GM12878 (cell line): ENCODE results near the gene SNRNP25. TPM values are rescaled to one million over a fixed set of nuclear protein-coding genes. Genes with fewer than 3 reads are reported as not detected.

Source experiments
- ATAC-seq: fragments of 200-7000 bp; cut with Tn5 transposase; 3 replicates; pipeline ENCODE4 v1.9.1; 2020; ENCODE audit warnings: mild to moderate bottlenecking, moderate library complexity
- BruUV-seq: library from RNA; stranded (reverse); fragments of 400-500 nt; replicated peaks from 2 replicates; lab custom pipeline; 2021; lab: Mats Ljungman, UMichigan
- CTCF ChIA-PET: fragments of 300-600 bp; sonication (Branson Sonifier 250); formaldehyde crosslinking; extraction: SDS; loops from one replicate; lab custom pipeline; 2021; ENCODE audit warnings: inconsistent platforms; lab: Yijun Ruan, JAX
- POLR2A ChIA-PET: fragments of 350-600 bp; formaldehyde crosslinking; extraction: SDS; loops from one replicate; lab custom pipeline; 2021; ENCODE audit warnings: inconsistent platforms; lab: Charles Lee
- RAD21 ChIA-PET: fragments of 300-600 bp; sonication (Branson Sonifier 250); formaldehyde crosslinking; loops from one replicate; lab custom pipeline; 2023; ENCODE audit warnings: antibody characterized with exemption; ENCODE audit not compliant: unreplicated experiment; lab: Charles Lee
- SMC1A ChIA-PET: fragments of 300-600 bp; sonication (Branson Sonifier 250); formaldehyde crosslinking; loops from one replicate; lab custom pipeline; 2023; ENCODE audit not compliant: unreplicated experiment, uncharacterized antibody; lab: Charles Lee
- DNase-seq: peaks from one replicate; pipeline ENCODE4 v3.0.0-alpha.2; 2011; ENCODE audit warnings: low read depth, low spot score
- FAIRE-seq: peaks from 3 replicates; lab custom pipeline; 2011; peaks lifted over from hg19 to GRCh38; lab: Jason Lieb, UNC
- H2AFZ ChIP-seq: 2 replicates; pipeline ENCODE4 v1.6.0; 2011; ENCODE audit warnings: low read depth, low read length, control low read depth; ENCODE audit not compliant: control insufficient read depth
- H3K27ac ChIP-seq: 2 replicates; pipeline ENCODE4 v1.5.1; 2011; ENCODE audit warnings: control low read depth; ENCODE audit not compliant: control insufficient read depth, insufficient read depth
- H3K27me3 ChIP-seq, 2 experiments: replicated peaks in 1 of 2; 2 replicates each; pipeline versions ENCODE4 v1.6.0 to v1.6.1; 2011; ENCODE audit warnings: low read length in 1 of 2; ENCODE audit not compliant: control insufficient read depth in 2 of 2, insufficient read depth in 2 of 2
- H3K36me3 ChIP-seq, 2 experiments: 2 replicates each; pipeline ENCODE4 v1.5.1; 2011; ENCODE audit warnings: low read length in 1 of 2; ENCODE audit not compliant: control insufficient read depth in 2 of 2, insufficient read depth in 2 of 2
- H3K4me1 ChIP-seq: 2 replicates; pipeline ENCODE4 v1.6.1; 2011; ENCODE audit warnings: mild to moderate bottlenecking, low read length, moderate library complexity, mixed read lengths; ENCODE audit not compliant: control insufficient read depth, insufficient read depth
- H3K4me2 ChIP-seq: 2 replicates; pipeline ENCODE4 v1.6.0; 2011; ENCODE audit warnings: control low read depth; ENCODE audit not compliant: control insufficient read depth, insufficient read depth
- H3K4me3 ChIP-seq: fragments of 200-600 bp; sonication (generic); 2 replicates; pipeline ENCODE4 v1.5.1; 2016
- H3K79me2 ChIP-seq: 2 replicates; pipeline ENCODE4 v1.6.0; 2011; ENCODE audit warnings: low read length; ENCODE audit not compliant: control insufficient read depth, insufficient read depth
- H3K9ac ChIP-seq: 2 replicates; pipeline ENCODE4 v1.8.0; 2011; ENCODE audit warnings: low read length, control low read depth, mixed read lengths; ENCODE audit not compliant: control insufficient read depth, insufficient read depth
- H3K9me3 ChIP-seq: replicated peaks from 3 replicates; pipeline ENCODE4 v1.5.1; 2011; ENCODE audit warnings: mild to moderate bottlenecking, low read length; ENCODE audit not compliant: control insufficient read depth, insufficient read depth
- H4K20me1 ChIP-seq: 2 replicates; pipeline ENCODE4 v1.6.0; 2011; ENCODE audit not compliant: control insufficient read depth, insufficient read depth
- CBX3 ChIP-seq: fragments of 200-600 bp; sonication (generic); IDR thresholded peaks from 2 replicates; pipeline ENCODE4 v1.6.1; 2016; ENCODE audit warnings: low read depth, borderline replicate concordance
- CHD4 ChIP-seq: fragments of 200-600 bp; sonication (generic); IDR thresholded peaks from 2 replicates; pipeline ENCODE4 v1.6.1; 2016; ENCODE audit warnings: mild to moderate bottlenecking
- ETV6 ChIP-seq, 2 experiments: fragments of 450-650 bp in 1 of 2; IDR thresholded peaks in 1 of 2; conservative IDR thresholded peaks in 1 of 2; 2 replicates each; pipeline ENCODE4 v1.6.1; 2014; ENCODE audit warnings: antibody characterized with exemption in 1 of 2, borderline replicate concordance in 1 of 2, low read depth in 1 of 2, mild to moderate bottlenecking in 1 of 2, moderate library complexity in 1 of 2
- GABPA ChIP-seq: IDR thresholded peaks from 2 replicates; pipeline ENCODE4 v1.6.1; 2014; ENCODE audit warnings: antibody characterized with exemption, low read depth, mild to moderate bottlenecking, inconsistent platforms
- IKZF1 ChIP-seq: fragments of 450-650 bp; conservative IDR thresholded peaks from 2 replicates; pipeline ENCODE4 v1.6.1; 2017; ENCODE audit warnings: antibody characterized with exemption, mild to moderate bottlenecking
- JUNB ChIP-seq: IDR thresholded peaks from 2 replicates; pipeline ENCODE4 v1.6.1; 2016; ENCODE audit warnings: antibody characterized with exemption, mild to moderate bottlenecking
- MYB ChIP-seq: fragments of 150-350 bp; IDR thresholded peaks from 2 replicates; pipeline ENCODE4 v1.6.1; 2014; ENCODE audit warnings: mild to moderate bottlenecking, low read depth, low read length, borderline replicate concordance
- WGBS: methylation state at CpG from one replicate; pipeline ENCODE4 v1.1.6; 2016; ENCODE audit warnings: low lambda C conversion rate; ENCODE audit not compliant: insufficient replicate concordance, insufficient coverage; ENCODE audit errors: missing lambda C conversion rate; 5-methylcytosine and 5-hydroxymethylcytosine counted together
- in situ Hi-C: fragments of 300-500 bp; cut with MboI; formaldehyde crosslinking; loops from 9 replicates; pipeline ENCODE4 v1.14.3; 2018; ENCODE audit warnings: mixed read lengths
- intact Hi-C: fragments of 100-400 bp; cut with micrococcal nuclease; formaldehyde crosslinking; loops from one replicate; pipeline ENCODE4 v1.14.2; 2022; ENCODE audit not compliant: unreplicated experiment
- polyA plus RNA-seq, 11 experiments: library from polyadenylated mRNA; depleted of rRNA in 4 of 11; unstranded in 6 of 11; stranded (reverse) in 5 of 11; fragments of >200 nt; fragmentation: Nextera tagmentation in 4 of 11; fragmentation: Illumina TruSeq in 1 of 11; extraction: Ambion mirVana in 4 of 11; extraction: Trizol in 1 of 11; gene quantifications; 1 replicate in 1 of 11; 2 replicates in 10 of 11; pipeline versions ENCODE4 v1.2.1 to v1.2.3, GENCODE V29; 2011 to 2016; ENCODE audit warnings: inconsistent platforms in 2 of 11, missing spikeins in 2 of 11, low read depth in 1 of 11
- total RNA-seq, 4 experiments: library from RNA; depleted of rRNA in 3 of 4; stranded (reverse); fragments of >200 nt in 3 of 4; fragmentation: Illumina TruSeq in 1 of 4; extraction: Trizol in 1 of 4; gene quantifications; 2 replicates each; pipeline versions ENCODE4 v1.2.1 to v1.2.3, GENCODE V29; 2013 to 2021
- TF ChIP-seq, protein P1 (sequence below): IDR thresholded peaks from 2 replicates; pipeline ENCODE4 v1.6.1; 2011; ENCODE audit warnings: borderline replicate concordance, low read depth, mild to moderate bottlenecking, moderate library complexity, low read length; ENCODE audit not compliant: insufficient read depth, poor library complexity, severe bottlenecking
- TF ChIP-seq, protein P2 (sequence below): fragments of 450-650 bp; IDR thresholded peaks from 2 replicates; pipeline ENCODE4 v1.6.1; 2017; ENCODE audit warnings: borderline replicate concordance

Gene SNRNP25
- total and polyA plus RNA-seq, 10 of the 15 experiments (the other 5 are each of a cell fraction or from before 2014, with no cell fraction given) = 40.9 to 138 (median 67.2) TPM

- ChIA-PET CTCF (interaction anchor here (5.8 to 14.2 kb wide), 3 partner anchors 11 to 38 kb away, joined by 36 to 319 read pairs (median 52); partner anchors contain the start of gene MPG), SMC1A (interaction anchor here (6.4 kb wide), 1 partner anchor 28 kb away, joined by 77 read pairs; no protein-coding TSS in a partner anchor), POLR2A (interaction anchor here (2.7 kb wide), 1 partner anchor 29 kb away, joined by 18 read pairs; no protein-coding TSS in a partner anchor), RAD21 (interaction anchor here (6.5 kb wide), 1 partner anchor 29 kb away, joined by 132 read pairs; no protein-coding TSS in a partner anchor)
- Histone ChIP-seq H3K9ac (no peak overlapping the region), H2AFZ (no peak overlapping the region), H3K4me1 (no peaks in the 10 kb centered on the region), H3K36me3 (no peaks in the 10 kb centered on the region), H3K79me2 (no peaks in the 10 kb centered on the region), H3K4me3 (no peak overlapping the region), H4K20me1 (no peaks in the 10 kb centered on the region), H3K4me2 (no peak overlapping the region), H3K9me3 (no peaks in the 10 kb centered on the region), H3K27ac (no peak overlapping the region), H3K27me3 (peaks cover 0 to 7% of the 10 kb centered on the region in 2 experiments; a peak in 3 of 4 replicates)
- intact Hi-C loops (no loop called here), in situ Hi-C loops (no loop called here)
- DNase-seq (no peak), ATAC-seq (no peak), FAIRE-seq (no peak)
- 37% methylated on average over 10 of the region's 10 CpGs for WGBS
- no TSS peak for BruUV-seq
- TF ChIP-seq GABPA = no peak
Measured at GRCh38 chr16:67183-67791, 13.7 kb downstream of the SNRNP25 start.

- Histone ChIP-seq H3K27ac (no peak overlapping the region), H3K79me2 (no peaks in the 10 kb centered on the region), H3K27me3 (peaks cover 0 to 12% of the 10 kb centered on the region in 2 experiments; a peak in 3 of 4 replicates), H2AFZ (no peak overlapping the region), H3K36me3 (no peaks in the 10 kb centered on the region), H3K4me1 (no peaks in the 10 kb centered on the region), H3K9me3 (no peaks in the 10 kb centered on the region), H3K4me3 (no peak overlapping the region), H3K4me2 (no peak overlapping the region), H3K9ac (no peak overlapping the region), H4K20me1 (no peaks in the 10 kb centered on the region)
- WGBS = 44% methylated on average over 25 of the region's 27 CpGs
- ChIA-PET RAD21 (interaction anchor here (6.5 kb wide), 1 partner anchor 28 kb away, joined by 132 read pairs; no protein-coding TSS in a partner anchor), POLR2A (interaction anchor here (2.7 kb wide), 1 partner anchor 28 kb away, joined by 18 read pairs; no protein-coding TSS in a partner anchor), CTCF (interaction anchor here (5.8 to 14.2 kb wide), 3 partner anchors 10 to 37 kb away, joined by 36 to 319 read pairs (median 52); partner anchors contain the start of gene MPG), SMC1A (interaction anchor here (6.4 kb wide), 1 partner anchor 27 kb away, joined by 77 read pairs; no protein-coding TSS in a partner anchor)
- ATAC-seq (no peak), DNase-seq (no peak), FAIRE-seq (no peak)
- no TSS peak for BruUV-seq
- in situ Hi-C loops (no loop called here), intact Hi-C loops (no loop called here)
- TF ChIP-seq CHD4 = no peak
- TF ChIP-seq, protein P1, sequence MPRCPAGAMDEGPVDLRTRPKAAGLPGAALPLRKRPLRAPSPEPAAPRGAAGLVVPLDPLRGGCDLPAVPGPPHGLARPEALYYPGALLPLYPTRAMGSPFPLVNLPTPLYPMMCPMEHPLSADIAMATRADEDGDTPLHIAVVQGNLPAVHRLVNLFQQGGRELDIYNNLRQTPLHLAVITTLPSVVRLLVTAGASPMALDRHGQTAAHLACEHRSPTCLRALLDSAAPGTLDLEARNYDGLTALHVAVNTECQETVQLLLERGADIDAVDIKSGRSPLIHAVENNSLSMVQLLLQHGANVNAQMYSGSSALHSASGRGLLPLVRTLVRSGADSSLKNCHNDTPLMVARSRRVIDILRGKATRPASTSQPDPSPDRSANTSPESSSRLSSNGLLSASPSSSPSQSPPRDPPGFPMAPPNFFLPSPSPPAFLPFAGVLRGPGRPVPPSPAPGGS = no peak
- no peak for TF ChIP-seq JUNB
- TF ChIP-seq MYB = no peak
- TF ChIP-seq, protein P2, sequence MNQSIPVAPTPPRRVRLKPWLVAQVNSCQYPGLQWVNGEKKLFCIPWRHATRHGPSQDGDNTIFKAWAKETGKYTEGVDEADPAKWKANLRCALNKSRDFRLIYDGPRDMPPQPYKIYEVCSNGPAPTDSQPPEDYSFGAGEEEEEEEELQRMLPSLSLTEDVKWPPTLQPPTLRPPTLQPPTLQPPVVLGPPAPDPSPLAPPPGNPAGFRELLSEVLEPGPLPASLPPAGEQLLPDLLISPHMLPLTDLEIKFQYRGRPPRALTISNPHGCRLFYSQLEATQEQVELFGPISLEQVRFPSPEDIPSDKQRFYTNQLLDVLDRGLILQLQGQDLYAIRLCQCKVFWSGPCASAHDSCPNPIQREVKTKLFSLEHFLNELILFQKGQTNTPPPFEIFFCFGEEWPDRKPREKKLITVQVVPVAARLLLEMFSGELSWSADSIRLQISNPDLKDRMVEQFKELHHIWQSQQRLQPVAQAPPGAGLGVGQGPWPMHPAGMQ = no peak
- TF ChIP-seq ETV6 (conservative IDR thresholded peaks at IDR 0.05 in 1 of 2, IDR thresholded peaks at IDR 0.05 in 1 of 2; ENCODE audit: borderline replicate concordance in 1 of 2, low read depth in 1 of 2) = no peak
- TF ChIP-seq CBX3 = no peak
- TF ChIP-seq IKZF1 = no peak
Measured at GRCh38 chr16:67884-68789, 14.5 kb downstream of the SNRNP25 start.
